MCF 10A (cell line): ENCODE results near the gene KAZN. TPM values are rescaled to one million over a fixed set of nuclear protein-coding genes. Genes with fewer than 3 reads are reported as not detected.

ENCODE experiments used
- BruUV-seq: library from RNA; stranded (reverse); fragments of 400-500 nt; replicated peaks from 2 replicates; lab custom pipeline; 2021; lab: Mats Ljungman, UMichigan
- CTCF ChIA-PET: fragments of 300-600 bp; sonication (Branson Sonifier 250); formaldehyde crosslinking; extraction: SDS; loops from one replicate; lab custom pipeline; 2021; ENCODE audit warnings: antibody characterized with exemption, inconsistent platforms; lab: Yijun Ruan, JAX
- POLR2A ChIA-PET: fragments of 300-600, 350-650 bp; sonication (Branson Sonifier 250); formaldehyde crosslinking; extraction: SDS; loops from one replicate; lab custom pipeline; 2020; ENCODE audit warnings: antibody characterized with exemption, inconsistent platforms; lab: Yijun Ruan, JAX
- DNase-seq: peaks from one replicate; pipeline ENCODE4 v3.0.0-alpha.2; 2018; ENCODE audit not compliant: unreplicated experiment
- H3K27ac Mint-ChIP-seq: one replicate; pipeline ENCODE4 v1.8.0; 2022; ENCODE audit warnings: mild to moderate bottlenecking, low read depth, mixed read lengths; ENCODE audit not compliant: unreplicated experiment
- H3K27me3 Mint-ChIP-seq: one replicate; pipeline ENCODE4 v1.8.0; 2022; ENCODE audit warnings: mixed read lengths; ENCODE audit not compliant: insufficient read depth, unreplicated experiment
- H3K36me3 Mint-ChIP-seq: one replicate; pipeline ENCODE4 v1.8.0; 2022; ENCODE audit warnings: mild to moderate bottlenecking, moderate library complexity, mixed read lengths; ENCODE audit not compliant: insufficient read depth, unreplicated experiment
- H3K4me1 Mint-ChIP-seq: one replicate; pipeline ENCODE4 v1.8.0; 2022; ENCODE audit warnings: mixed read lengths; ENCODE audit not compliant: insufficient read depth, unreplicated experiment
- H3K4me3 Mint-ChIP-seq: one replicate; pipeline ENCODE4 v1.8.0; 2022; ENCODE audit warnings: mild to moderate bottlenecking, moderate library complexity, mixed read lengths; ENCODE audit not compliant: unreplicated experiment
- H3K9me3 Mint-ChIP-seq: one replicate; pipeline ENCODE4 v1.8.0; 2022; ENCODE audit warnings: mixed read lengths; ENCODE audit not compliant: unreplicated experiment
- CTCF ChIP-seq: fragments of 200-600 bp; IDR thresholded peaks from one replicate; pipeline ENCODE4 v1.8.0; 2022; ENCODE audit warnings: antibody characterized with exemption, mild to moderate bottlenecking; ENCODE audit not compliant: unreplicated experiment
- intact Hi-C: fragments of 100-400 bp; cut with micrococcal nuclease; formaldehyde crosslinking; loops from 2 replicates; pipeline ENCODE4 v1.14.1; 2022
- total RNA-seq: library from RNA; stranded (reverse); gene quantifications from 2 replicates; pipeline ENCODE4 v1.2.3, GENCODE V29; 2022

KAZN gene
- total RNA-seq, 1 experiment from 2014 or later: 3.3 TPM

- no peaks in the 10 kb centered on the region for H3K4me1 Mint-ChIP-seq
- no TSS peak for BruUV-seq
- TF ChIP-seq CTCF: no peak
- ChIA-PET CTCF (interaction anchor here (1.4 kb wide), 1 partner anchor 188 kb away, joined by 4 read pairs; no protein-coding TSS in a partner anchor), POLR2A (no interaction called here)
- intact Hi-C loops: no loop called here
- H3K27me3 Mint-ChIP-seq: peaks cover 24% of the 10 kb centered on the region
- DNase-seq: no peak
- H3K36me3 Mint-ChIP-seq: no peaks in the 10 kb centered on the region
- H3K27ac Mint-ChIP-seq: no peak overlapping the region
- H3K9me3 Mint-ChIP-seq: no peaks in the 10 kb centered on the region
- H3K4me3 Mint-ChIP-seq: no peak overlapping the region
These were observed 518.5 kb downstream of the KAZN start for GRCh38 chr1:15116966-15117365.

- TF ChIP-seq CTCF: no peak
- Mint-ChIP-seq H3K27me3 (peaks cover 24% of the 10 kb centered on the region), H3K27ac (no peak overlapping the region), H3K4me1 (no peaks in the 10 kb centered on the region), H3K9me3 (no peaks in the 10 kb centered on the region), H3K36me3 (no peaks in the 10 kb centered on the region), H3K4me3 (no peak overlapping the region)
- intact Hi-C loops: no loop called here
- no TSS peak for BruUV-seq
- ChIA-PET CTCF (no interaction called here), POLR2A (interaction anchor here (0.6 kb wide), 1 partner anchor 1193 kb away, joined by 4 read pairs; no protein-coding TSS in a partner anchor)
- no peak for DNase-seq
These were observed 519.3 kb downstream of the KAZN start for GRCh38 chr1:15117671-15118325.

- no peaks in the 10 kb centered on the region for H3K36me3 Mint-ChIP-seq
- peaks cover 24% of the 10 kb centered on the region for H3K27me3 Mint-ChIP-seq
- no peak for DNase-seq
- intact Hi-C loops: no loop called here
- ChIA-PET CTCF (interaction anchor here (1.3 kb wide), 1 partner anchor 9 kb away, joined by 5 read pairs; no protein-coding TSS in a partner anchor), POLR2A (interaction anchor here (0.6 kb wide), 1 partner anchor 1194 kb away, joined by 4 read pairs; no protein-coding TSS in a partner anchor)
- BruUV-seq: no TSS peak
- no peak overlapping the region for H3K27ac Mint-ChIP-seq
- no peaks in the 10 kb centered on the region for H3K9me3 Mint-ChIP-seq
- TF ChIP-seq CTCF: no peak
- no peak overlapping the region for H3K4me3 Mint-ChIP-seq
- H3K4me1 Mint-ChIP-seq: no peaks in the 10 kb centered on the region
These were observed 520.1 kb downstream of the KAZN start for GRCh38 chr1:15118579-15118978.

GRCh38 chr1:15120251-15120945 is 521.9 kb downstream of the KAZN start:
- DNase-seq: no peak
- Mint-ChIP-seq H3K4me1 (no peaks in the 10 kb centered on the region), H3K36me3 (no peaks in the 10 kb centered on the region), H3K27ac (no peak overlapping the region), H3K9me3 (no peaks in the 10 kb centered on the region), H3K4me3 (no peak overlapping the region), H3K27me3 (peaks cover 24% of the 10 kb centered on the region)
- intact Hi-C loops: no loop called here
- TF ChIP-seq CTCF: no peak
- CTCF ChIA-PET: interaction anchor here (1.2 kb wide), 1 partner anchor 183 kb away, joined by 3 read pairs; no protein-coding TSS in a partner anchor
- no TSS peak for BruUV-seq
- POLR2A ChIA-PET: interaction anchor here (0.7 kb wide), 1 partner anchor 623 kb away, joined by 3 read pairs; no protein-coding TSS in a partner anchor
